Pancreas (tissue), 10 donors: Measurements from ENCODE around the gene ISY1. TPM values are rescaled to one million over a fixed set of nuclear protein-coding genes. Genes with fewer than 3 reads are reported as not detected.
A peak's percentile ranks its signal among the peaks of the same experiment; 100 is the strongest.
"Not testable (repeated sequence)": the region's sequence is repeated elsewhere in the genome, so short reads cannot be mapped to it uniquely, and the experiment has no call there.

Experiments used
- ATAC-seq, 4 donors: fragments of 200-7000 bp; cut with Tn5 transposase; one replicate each; pipeline versions ENCODE4 v1.8.0 to v1.9.1; 2020; ENCODE audit warnings: mild to moderate bottlenecking in 4 of 4, moderate library complexity in 4 of 4
- DNase-seq, 6 donors: peaks; one replicate each; pipeline ENCODE4 v3.0.0-alpha.2; 2020
- FAIRE-seq: peaks from 2 replicates; lab custom pipeline; 2012; peaks lifted over from hg19 to GRCh38; lab: Jason Lieb, UNC
- H3K27ac ChIP-seq, 4 donors: fragments of 200-600 bp; sonication (generic); 1 replicate in 3 of 4; 2 replicates in 1 of 4; pipeline versions ENCODE4 v1.5.0 to v1.8.0; 2020
- H3K27me3 ChIP-seq, 4 donors: fragments of 200-600 bp; one replicate each; pipeline ENCODE4 v1.8.0; 2021
- H3K36me3 ChIP-seq, 3 donors: fragments of 200-600 bp; sonication (generic) in 1 of 3; one replicate each; pipeline versions ENCODE4 v1.5.0 to v1.8.0; 2020 to 2021
- H3K4me1 ChIP-seq, 3 donors: fragments of 200-600 bp; one replicate each; pipeline ENCODE4 v1.8.0; 2021
- H3K4me3 ChIP-seq, 4 donors: fragments of 200-600 bp; sonication (generic) in 2 of 4; one replicate each; pipeline versions ENCODE4 v1.5.0 to v1.8.0; 2020 to 2021
- H3K9me3 ChIP-seq, 4 donors: fragments of 200-600 bp; one replicate each; pipeline ENCODE4 v1.8.0; 2021
- WGBS, 2 donors: extraction: QIAGEN DNeasy Blood & Tissue Kit; methylation state at CpG; one replicate each; pipeline ENCODE4 v1.1.7; 2013; 5-methylcytosine and 5-hydroxymethylcytosine counted together
- intact Hi-C, 3 donors: fragments of 100-400 bp; cut with DNase I; formaldehyde crosslinking; loops; one replicate each; pipeline versions ENCODE4 v1.11.1 to v1.14.2; 2022
- polyA plus RNA-seq, 2 donors: library from polyadenylated mRNA; stranded (reverse); fragments of 200-250 nt; gene quantifications; one replicate each; pipeline ENCODE4 v1.2.3, GENCODE V29; 2013
- total RNA-seq, 6 donors: library from RNA; stranded (reverse); fragmentation: NEBNext Ultra II Directional in 4 of 6; extraction: Animal tissue kit (Norgen Biotek cat#: 25700) in 4 of 6; gene quantifications; one replicate each; pipeline versions ENCODE4 v1.2.1 to v1.2.4, GENCODE V29; 2021 to 2023
- TF ChIP-seq, protein P1 (sequence below), 4 donors: fragments of 200-600 bp; sonication (generic) in 3 of 4; IDR thresholded peaks; one replicate each; pipeline versions ENCODE4 v1.5.0 to v1.8.0; 2021; ENCODE audit warnings: antibody characterized with exemption in 4 of 4
- donor health status: healthy with polysubstance abuse.
- donor health status: DM: no; HTN: no; CAD: no; lungs with moderate emphysema.
- donor health status: DM: no; HTN: no; CAD: no.
- donor health status: control.
- donor health status: control.
- donor health status: Bipolar disorder and iron deficiency.
- donor health status: DM: yes; HTN: yes; CAD: no.
- donor health status: DM: no; HTN: no; CAD: no.
- donor health status: DM: no; HTN: no; CAD: no.
- donor health status: DM: yes; HTN: yes; CAD: no.

ISY1 gene
- total and polyA plus RNA-seq, 8 donors: 9.2 to 17.2 (median 13.8) TPM

DNA sequence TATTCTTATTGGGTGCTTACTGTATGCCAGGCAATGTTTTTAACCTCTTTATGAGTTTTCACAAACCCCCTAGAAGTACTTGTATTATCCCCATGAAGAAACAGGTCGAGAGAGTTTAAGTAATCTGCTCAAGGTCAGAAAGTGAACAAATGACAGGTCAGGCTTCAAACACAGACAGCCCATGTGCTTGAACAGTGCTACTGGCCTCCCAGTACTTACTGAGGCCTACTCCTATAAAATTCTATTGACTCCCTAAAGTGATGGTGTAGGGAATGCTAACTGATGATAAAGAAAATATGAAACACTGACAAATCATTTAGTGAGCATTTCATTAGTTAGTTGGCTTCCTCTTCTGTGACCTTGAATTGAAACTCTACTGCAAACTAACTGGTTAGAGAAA, 27.0 kb upstream of the ISY1 start:
- ATAC-seq (no peak), DNase-seq (no peak), FAIRE-seq (no peak)
- Histone ChIP-seq H3K9me3 (no peaks in the 10 kb centered on the region), H3K4me1 (peaks cover 7 to 16% (median 16%) of the 10 kb centered on the region in 3 donors), H3K36me3 (peaks cover 0 to 2% (median 0%) of the 10 kb centered on the region in 3 donors), H3K27ac (peak overlapping the region in 1 of 4 donors; percentile 17), H3K4me3 (no peak overlapping the region), H3K27me3 (no peaks in the 10 kb centered on the region)
- WGBS, 2 donors: 3 to 9% methylated on average over 1 of the region's 1 CpG
- intact Hi-C loops: no loop called here
- TF ChIP-seq, protein P1, sequence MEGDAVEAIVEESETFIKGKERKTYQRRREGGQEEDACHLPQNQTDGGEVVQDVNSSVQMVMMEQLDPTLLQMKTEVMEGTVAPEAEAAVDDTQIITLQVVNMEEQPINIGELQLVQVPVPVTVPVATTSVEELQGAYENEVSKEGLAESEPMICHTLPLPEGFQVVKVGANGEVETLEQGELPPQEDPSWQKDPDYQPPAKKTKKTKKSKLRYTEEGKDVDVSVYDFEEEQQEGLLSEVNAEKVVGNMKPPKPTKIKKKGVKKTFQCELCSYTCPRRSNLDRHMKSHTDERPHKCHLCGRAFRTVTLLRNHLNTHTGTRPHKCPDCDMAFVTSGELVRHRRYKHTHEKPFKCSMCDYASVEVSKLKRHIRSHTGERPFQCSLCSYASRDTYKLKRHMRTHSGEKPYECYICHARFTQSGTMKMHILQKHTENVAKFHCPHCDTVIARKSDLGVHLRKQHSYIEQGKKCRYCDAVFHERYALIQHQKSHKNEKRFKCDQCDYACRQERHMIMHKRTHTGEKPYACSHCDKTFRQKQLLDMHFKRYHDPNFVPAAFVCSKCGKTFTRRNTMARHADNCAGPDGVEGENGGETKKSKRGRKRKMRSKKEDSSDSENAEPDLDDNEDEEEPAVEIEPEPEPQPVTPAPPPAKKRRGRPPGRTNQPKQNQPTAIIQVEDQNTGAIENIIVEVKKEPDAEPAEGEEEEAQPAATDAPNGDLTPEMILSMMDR (IDR thresholded peaks at IDR 0.05): no peak

DNA sequence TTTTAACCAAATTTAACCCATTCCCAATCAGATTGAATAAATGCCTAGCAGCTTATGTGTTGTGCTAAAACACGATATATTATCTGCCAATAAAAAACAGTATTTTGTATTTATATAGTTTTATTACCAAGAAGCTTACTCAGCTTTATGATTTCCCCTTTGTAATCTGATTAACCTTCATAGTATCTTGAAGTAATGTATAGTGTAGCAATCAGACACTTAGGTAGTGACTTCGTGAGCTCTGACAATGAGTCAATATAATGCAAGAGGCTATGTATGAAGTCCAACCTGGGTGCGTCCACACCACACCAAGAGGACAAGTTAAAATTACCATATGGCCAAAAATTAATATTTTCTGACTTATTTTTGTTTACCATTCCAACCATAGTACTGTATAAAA, 24.9 kb upstream of the ISY1 start:
- intact Hi-C loops: no loop called here
- H3K36me3 ChIP-seq: peaks cover 0 to 2% (median 0%) of the 10 kb centered on the region in 3 donors
- no peak overlapping the region for H3K27ac ChIP-seq
- H3K27me3 ChIP-seq: no peaks in the 10 kb centered on the region
- DNase-seq: no peak
- H3K9me3 ChIP-seq: no peaks in the 10 kb centered on the region
- FAIRE-seq: no peak
- no peak for ATAC-seq
- TF ChIP-seq, protein P1 (IDR thresholded peaks at IDR 0.05): no peak
- 65 to 76% methylated on average over 3 of the region's 3 CpGs for WGBS, 2 donors
- H3K4me3 ChIP-seq: no peak overlapping the region
- H3K4me1 ChIP-seq: peaks cover 7 to 22% (median 16%) of the 10 kb centered on the region in 3 donors

DNA sequence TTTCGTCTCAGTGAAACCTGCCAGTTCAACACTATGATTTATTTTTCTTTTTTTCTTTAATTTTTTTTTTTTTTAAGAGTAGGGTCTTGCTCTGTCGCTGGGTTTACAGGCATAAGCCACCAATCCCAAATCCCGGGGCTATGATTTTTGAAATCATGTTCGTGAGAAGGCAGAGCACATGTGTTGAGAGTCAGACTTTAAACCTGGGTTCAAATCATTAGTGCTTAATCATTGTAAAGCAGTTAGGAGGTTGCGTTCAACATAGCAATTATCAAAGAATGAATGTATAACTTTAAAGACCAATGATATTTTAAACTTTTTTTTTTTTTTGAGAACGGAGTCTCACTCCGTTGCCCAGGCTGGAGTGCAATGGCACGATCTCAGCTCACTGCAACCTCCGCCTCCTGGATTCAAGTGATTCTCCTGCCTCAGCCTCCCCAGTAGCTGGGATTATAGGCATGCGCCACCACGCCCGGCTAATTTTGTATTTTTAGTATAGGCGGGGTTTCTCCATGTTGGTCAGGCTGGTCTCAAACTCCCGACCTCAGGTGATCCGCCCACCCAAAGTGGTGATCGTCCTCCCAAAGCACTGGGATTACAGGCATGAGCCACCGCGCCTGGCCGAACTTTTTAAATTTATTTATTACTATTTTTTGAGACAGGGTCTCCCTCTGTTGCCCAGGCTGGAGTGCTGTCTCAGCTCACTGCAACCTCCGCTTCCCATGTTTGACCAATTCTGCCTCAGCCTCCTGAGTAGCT, 24.1 kb upstream of the ISY1 start:
- H3K4me3 ChIP-seq: peak overlapping the region in 3 of 4 donors; percentile 76 to 95 (median 77)

DNA sequence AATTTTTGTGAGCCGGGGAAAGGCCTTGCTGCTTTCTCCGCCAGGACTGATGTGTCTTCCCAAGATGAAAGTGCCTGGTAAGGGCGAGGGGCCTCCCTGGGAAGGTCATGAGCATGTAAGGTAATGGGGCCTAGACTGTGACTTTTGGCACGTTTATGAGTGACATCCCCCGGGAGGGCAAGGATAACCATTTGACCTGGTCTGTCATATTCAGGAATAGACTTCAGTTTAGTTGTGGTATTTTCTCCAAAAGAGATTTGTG, 23.5 kb upstream of the ISY1 start:
- intact Hi-C loops: no loop called here
- H3K4me3 ChIP-seq: peak overlapping the region; percentile 53 to 95 (median 76)
- no peak for FAIRE-seq

More for the DNA sequence above, 24.1 kb upstream of the ISY1 start:
- H3K9me3 ChIP-seq, DNase-seq, ATAC-seq, H3K36me3 ChIP-seq, FAIRE-seq, H3K27me3 ChIP-seq, intact Hi-C loops: not testable (repeated sequence)
- peaks cover 7 to 30% (median 22%) of the 10 kb centered on the region in 3 donors for H3K4me1 ChIP-seq
- H3K27ac ChIP-seq: peak overlapping the region in 2 of 4 donors; percentile 97 to 99
- 73 to 77% methylated on average over 20 of the region's 20 CpGs for WGBS, 2 donors

DNA sequence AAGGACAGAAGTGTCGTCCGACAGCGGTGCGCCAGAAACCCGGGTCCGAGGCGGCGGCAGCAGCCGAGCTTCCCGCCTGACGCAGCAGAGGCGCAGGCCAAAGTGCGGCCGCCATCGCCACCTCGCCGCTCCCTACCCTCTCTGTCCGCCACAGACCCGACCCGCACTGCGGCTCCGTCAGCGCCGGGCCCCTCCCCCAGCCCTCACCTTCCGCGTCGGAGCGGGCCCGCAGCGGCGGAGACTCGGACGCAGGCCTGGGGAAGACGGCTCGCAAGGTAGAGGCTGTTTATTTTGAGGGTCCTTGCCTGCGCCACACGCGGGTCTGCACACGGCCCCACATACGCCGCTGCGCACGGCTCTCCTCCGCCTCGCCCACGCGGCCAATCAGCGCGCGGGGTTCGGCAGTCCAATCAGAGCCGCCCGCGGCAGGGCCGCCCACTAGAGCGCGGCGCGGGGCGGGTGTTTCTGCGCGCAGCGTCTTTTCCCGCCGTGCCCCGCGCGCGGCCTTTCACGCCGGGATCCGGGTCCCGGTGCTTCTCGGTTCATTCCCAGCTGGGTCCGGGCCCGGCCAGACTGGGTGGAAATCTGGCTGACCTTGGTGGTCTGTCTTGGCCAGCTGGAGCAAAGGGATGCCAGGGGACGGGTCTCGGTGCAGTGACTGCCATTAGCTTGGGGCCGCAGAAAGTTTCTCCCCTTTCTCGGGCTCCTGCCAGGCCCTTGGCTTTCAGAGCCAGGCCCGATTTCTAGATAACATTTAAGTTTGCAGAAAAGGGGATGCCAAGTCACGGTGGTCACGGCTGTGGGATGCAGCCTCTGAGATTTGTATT, 22.9 kb upstream of the ISY1 start, which contains the start of gene CNBP:
Gene CNBP, minus strand, starts transcription at position 328 of the 827 bp plus-strand sequence. CDS start 12,139 bp downstream, outside the sequence.
- peak; percentile 90 to 98 (median 94) for DNase-seq
- ATAC-seq: peak; percentile 94 to 98 (median 95)
- intact Hi-C loops: no loop called here
- Histone ChIP-seq H3K36me3 (peaks cover 0 to 5% (median 2%) of the 10 kb centered on the region in 3 donors), H3K4me1 (peaks cover 11 to 40% (median 34%) of the 10 kb centered on the region in 3 donors), H3K27ac (peak within 1 kb of the TSS; percentile 97 to 100 (median 98)), H3K4me3 (peak within 1 kb of the TSS; percentile 76 to 95 (median 86)), H3K9me3 (no peaks in the 10 kb centered on the region), H3K27me3 (no peaks in the 10 kb centered on the region)
- no peak for FAIRE-seq
- 0% methylated on average over 75 to 83 of the region's 83 CpGs for WGBS, 2 donors
- TF ChIP-seq, protein P1 (IDR thresholded peaks at IDR 0.05): no peak

More for the DNA sequence above, 23.5 kb upstream of the ISY1 start:
- peaks cover 7 to 36% (median 29%) of the 10 kb centered on the region in 3 donors for H3K4me1 ChIP-seq
- H3K27me3 ChIP-seq: no peaks in the 10 kb centered on the region
- 1 to 2% methylated on average over 5 of the region's 5 CpGs for WGBS, 2 donors
- DNase-seq: peak in 1 of 6 donors; percentile 32
- peak in 3 of 4 donors; percentile 0 to 2 (median 1) for ATAC-seq
- peak overlapping the region; percentile 97 to 100 (median 98) for H3K27ac ChIP-seq
- no peaks in the 10 kb centered on the region for H3K9me3 ChIP-seq
- TF ChIP-seq, protein P1 (IDR thresholded peaks at IDR 0.05): no peak
- peaks cover 0 to 2% (median 0%) of the 10 kb centered on the region in 3 donors for H3K36me3 ChIP-seq
